B cell (primary cell): ENCODE measurements around the gene NHSL1. TPM values are rescaled to one million over a fixed set of nuclear protein-coding genes. Genes with fewer than 3 reads are reported as not detected.
"Not testable (repeated sequence)": the region's sequence is repeated elsewhere in the genome, so short reads cannot be mapped to it uniquely, and the experiment has no call there.

Source experiments
- ATAC-seq: fragments of 200-7000 bp; cut with Tn5 transposase; one replicate; pipeline ENCODE4 v1.10.0; 2021; ENCODE audit warnings: low read depth, mild to moderate bottlenecking, moderate number of reproducible peaks, moderate library complexity
- CTCF ChIA-PET: fragments of 350-600 bp; sonication (Branson Sonifier 250); formaldehyde crosslinking; loops from one replicate; lab custom pipeline; 2021; ENCODE audit warnings: antibody characterized with exemption, inconsistent platforms; lab: Charles Lee
- POLR2A ChIA-PET: fragments of 350-600 bp; sonication (Branson Sonifier 250); formaldehyde crosslinking; loops from one replicate; lab custom pipeline; 2021; ENCODE audit warnings: antibody characterized with exemption; lab: Charles Lee
- DNase-seq: peaks from one replicate; pipeline ENCODE4 v3.0.0; 2013
- H2AFZ ChIP-seq: 2 replicates; pipeline ENCODE4 v1.6.1; 2012; ENCODE audit warnings: mild to moderate bottlenecking, low read depth, low read length; ENCODE audit not compliant: insufficient read depth, poor library complexity, severe bottlenecking
- H3K27ac ChIP-seq, 2 donors: 1 replicate in 1 of 2; 2 replicates in 1 of 2; pipeline ENCODE4 v1.5.1; 2012 to 2013; ENCODE audit warnings: low read length in 2 of 2, mild to moderate bottlenecking in 2 of 2, moderate library complexity in 1 of 2
- H3K27me3 ChIP-seq, 4 experiments: fragments of 200-600 bp in 1 of 4; sonication (generic) in 1 of 4; replicated peaks in 1 of 4; 1 replicate in 2 of 4; 2 replicates in 2 of 4; pipeline versions ENCODE4 v1.6.1 to v1.7.0; 2013 to 2016; ENCODE audit warnings: low read length in 3 of 4, mild to moderate bottlenecking in 2 of 4, mixed read lengths in 1 of 4, moderate library complexity in 1 of 4; ENCODE audit not compliant: insufficient read depth in 4 of 4, control insufficient read depth in 3 of 4; ENCODE audit errors: control extremely low read depth in 1 of 4
- H3K36me3 ChIP-seq, 2 experiments: replicated peaks in 1 of 2; 1 replicate in 1 of 2; 2 replicates in 1 of 2; pipeline versions ENCODE4 v1.6.1 to v1.7.1; 2013; ENCODE audit warnings: low read length in 1 of 2; ENCODE audit not compliant: insufficient read depth in 2 of 2, control insufficient read depth in 1 of 2; ENCODE audit errors: control extremely low read depth in 1 of 2, extremely low read depth in 1 of 2
- H3K4me1 ChIP-seq, 2 donors: fragments of 200-600 bp in 1 of 2; sonication (generic) in 1 of 2; 1 replicate in 1 of 2; 2 replicates in 1 of 2; pipeline versions ENCODE4 v1.5.1 to v1.6.1; 2013 to 2017; ENCODE audit warnings: low read length in 2 of 2; ENCODE audit not compliant: control insufficient read depth in 2 of 2, insufficient read depth in 2 of 2
- H3K4me2 ChIP-seq: replicated peaks from 2 replicates; pipeline ENCODE3; 2012; ENCODE audit warnings: mild to moderate bottlenecking, low read depth, low read length; ENCODE audit not compliant: poor library complexity, severe bottlenecking
- H3K4me3 ChIP-seq, 5 experiments: fragments of 200-600 bp in 1 of 5; sonication (generic) in 1 of 5; 1 replicate in 3 of 5; 2 replicates in 2 of 5; pipeline versions ENCODE4 v1.5.1 to v1.7.0; 2011 to 2016; ENCODE audit warnings: low read length in 4 of 5, mild to moderate bottlenecking in 4 of 5, low read depth in 2 of 5, control low read depth in 1 of 5, moderate library complexity in 1 of 5; ENCODE audit not compliant: insufficient read depth in 1 of 5; ENCODE audit errors: control extremely low read depth in 1 of 5, extremely low read depth in 1 of 5
- H3K79me2 ChIP-seq: fragments of 200-600 bp; sonication (generic); one replicate; pipeline ENCODE4 v1.6.0; 2016; ENCODE audit warnings: low read length; ENCODE audit not compliant: control insufficient read depth, insufficient read depth
- H3K9ac ChIP-seq: fragments of 200-600 bp; sonication (generic); 2 replicates; pipeline ENCODE4 v1.6.1; 2017; ENCODE audit warnings: mild to moderate bottlenecking, low read length, moderate library complexity
- H3K9me3 ChIP-seq, 3 donors: one replicate each; pipeline versions ENCODE4 v1.6.1 to v1.7.1; 2013; ENCODE audit warnings: low read length in 2 of 3; ENCODE audit not compliant: control insufficient read depth in 2 of 3, insufficient read depth in 1 of 3; ENCODE audit errors: control extremely low read depth in 1 of 3
- H4K20me1 ChIP-seq: 2 replicates; pipeline ENCODE4 v1.6.0; 2012; ENCODE audit warnings: mild to moderate bottlenecking, low read length; ENCODE audit not compliant: insufficient read depth, control insufficient read depth, poor library complexity, severe bottlenecking
- H3K27ac Mint-ChIP-seq: one replicate; pipeline ENCODE4 v1.8.0; 2021; ENCODE audit warnings: mixed read lengths
- H3K27me3 Mint-ChIP-seq: one replicate; pipeline ENCODE4 v1.8.0; 2021; ENCODE audit warnings: mixed read lengths
- H3K4me1 Mint-ChIP-seq: one replicate; pipeline ENCODE4 v1.8.0; 2021; ENCODE audit warnings: mixed read lengths
- H3K4me3 Mint-ChIP-seq: one replicate; pipeline ENCODE4 v1.8.0; 2021; ENCODE audit warnings: mixed read lengths
- H3K9me3 Mint-ChIP-seq: one replicate; pipeline ENCODE4 v1.8.0; 2022; ENCODE audit warnings: mixed read lengths; ENCODE audit not compliant: insufficient read depth
- EZH2 ChIP-seq: IDR thresholded peaks from 2 replicates; pipeline ENCODE4 v1.6.1; 2012; ENCODE audit warnings: borderline replicate concordance, low read depth, mild to moderate bottlenecking, moderate library complexity, low read length; ENCODE audit not compliant: insufficient read depth, poor library complexity, severe bottlenecking
- WGBS: methylation state at CpG from one replicate; pipeline ENCODE4 v1.1.5; 2013; ENCODE audit warnings: missing lambda C conversion rate; ENCODE audit not compliant: insufficient coverage; 5-methylcytosine and 5-hydroxymethylcytosine counted together
- intact Hi-C: fragments of 100-400 bp; cut with micrococcal nuclease; formaldehyde crosslinking; loops from one replicate; pipeline ENCODE4 v1.10.0; 2022
- polyA plus RNA-seq: library from polyadenylated mRNA; depleted of rRNA; stranded (reverse); fragments of >200 nt; gene quantifications from 2 replicates; pipeline ENCODE4 v1.2.3, GENCODE V29; 2012
- total RNA-seq, 2 donors: library from RNA; stranded (reverse); fragments of 120-200 nt in 1 of 2; gene quantifications; 1 replicate in 1 of 2; 2 replicates in 1 of 2; pipeline versions ENCODE4 v1.2.3 to v1.2.4, GENCODE V29; 2013 to 2022
- TF ChIP-seq, protein P1 (sequence below): fragments of 200-600 bp; IDR thresholded peaks from one replicate; pipeline ENCODE4 v1.8.0; 2022; ENCODE audit warnings: antibody characterized with exemption, mild to moderate bottlenecking

The NHSL1 gene
- total and polyA plus RNA-seq, 2 donors (not counting 1 experiment from before 2014, with no cell fraction given): 0.04 to 0.10 TPM

- ChIA-PET CTCF (interaction anchor here (0.5 to 10.6 kb wide), 10 partner anchors 10 to 340 kb away, joined by 3 to 127 read pairs (median 5); no protein-coding TSS in a partner anchor), POLR2A (no interaction called here)
- intact Hi-C loops: no loop called here
- no peaks in the 10 kb centered on the region for H3K79me2 ChIP-seq
- no peak for DNase-seq
- no peak overlapping the region for H3K4me3 ChIP-seq
- TF ChIP-seq, protein P1, sequence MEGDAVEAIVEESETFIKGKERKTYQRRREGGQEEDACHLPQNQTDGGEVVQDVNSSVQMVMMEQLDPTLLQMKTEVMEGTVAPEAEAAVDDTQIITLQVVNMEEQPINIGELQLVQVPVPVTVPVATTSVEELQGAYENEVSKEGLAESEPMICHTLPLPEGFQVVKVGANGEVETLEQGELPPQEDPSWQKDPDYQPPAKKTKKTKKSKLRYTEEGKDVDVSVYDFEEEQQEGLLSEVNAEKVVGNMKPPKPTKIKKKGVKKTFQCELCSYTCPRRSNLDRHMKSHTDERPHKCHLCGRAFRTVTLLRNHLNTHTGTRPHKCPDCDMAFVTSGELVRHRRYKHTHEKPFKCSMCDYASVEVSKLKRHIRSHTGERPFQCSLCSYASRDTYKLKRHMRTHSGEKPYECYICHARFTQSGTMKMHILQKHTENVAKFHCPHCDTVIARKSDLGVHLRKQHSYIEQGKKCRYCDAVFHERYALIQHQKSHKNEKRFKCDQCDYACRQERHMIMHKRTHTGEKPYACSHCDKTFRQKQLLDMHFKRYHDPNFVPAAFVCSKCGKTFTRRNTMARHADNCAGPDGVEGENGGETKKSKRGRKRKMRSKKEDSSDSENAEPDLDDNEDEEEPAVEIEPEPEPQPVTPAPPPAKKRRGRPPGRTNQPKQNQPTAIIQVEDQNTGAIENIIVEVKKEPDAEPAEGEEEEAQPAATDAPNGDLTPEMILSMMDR: no peak
- no peak for TF ChIP-seq EZH2
- H2AFZ ChIP-seq: no peak overlapping the region
- Mint-ChIP-seq H3K4me1 (peaks cover 6% of the 10 kb centered on the region), H3K27ac (no peak overlapping the region), H3K27me3 (peaks cover 9% of the 10 kb centered on the region), H3K9me3 (no peaks in the 10 kb centered on the region), H3K4me3 (no peak overlapping the region)
- no peaks in the 10 kb centered on the region for H3K9me3 ChIP-seq
- H4K20me1 ChIP-seq: no peaks in the 10 kb centered on the region
- no peak overlapping the region for H3K9ac ChIP-seq
- ATAC-seq: no peak
- H3K27me3 ChIP-seq: no peaks in the 10 kb centered on the region
- H3K4me1 ChIP-seq: peaks cover 0 to 3% of the 10 kb centered on the region in 2 donors
- H3K27ac ChIP-seq: no peak overlapping the region
- 96% methylated on average over 2 of the region's 5 CpGs for WGBS
- no peaks in the 10 kb centered on the region for H3K36me3 ChIP-seq
- H3K4me2 ChIP-seq: no peak overlapping the region
Observed at GRCh38 chr6:138426500-138427123, 72.7 kb downstream of the NHSL1 start.

DNA sequence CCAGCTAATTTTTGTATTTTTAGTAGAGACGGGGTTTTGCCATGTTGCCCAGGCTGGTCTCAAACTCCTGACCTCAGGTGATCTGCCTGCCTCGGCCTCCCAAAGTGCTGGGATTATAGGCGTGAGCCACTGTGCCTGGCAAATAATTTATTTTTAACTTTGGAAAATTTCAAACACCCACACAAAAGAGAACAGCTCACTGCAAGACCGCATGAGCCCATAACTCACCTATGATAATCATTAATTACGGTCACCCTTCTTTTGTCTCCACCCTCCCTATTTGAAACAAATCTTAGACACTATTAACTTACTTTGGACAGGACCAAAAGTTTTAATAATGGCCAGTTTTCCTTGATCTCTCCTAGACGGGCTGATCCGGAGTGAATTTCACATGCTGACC, 74.0 kb downstream of the NHSL1 start:
- POLR2A ChIA-PET, H3K36me3 ChIP-seq, H3K4me3 ChIP-seq, intact Hi-C loops, H3K9me3 ChIP-seq, ATAC-seq, H4K20me1 ChIP-seq, H3K27ac ChIP-seq, H3K27me3 ChIP-seq, H3K4me3 Mint-ChIP-seq, H3K27ac Mint-ChIP-seq, H2AFZ ChIP-seq, H3K9ac ChIP-seq, H3K4me1 ChIP-seq, H3K27me3 Mint-ChIP-seq, H3K4me2 ChIP-seq, H3K9me3 Mint-ChIP-seq, H3K79me2 ChIP-seq, DNase-seq, H3K4me1 Mint-ChIP-seq: not testable (repeated sequence)
- 99% methylated on average over 7 of the region's 7 CpGs for WGBS
- CTCF ChIA-PET: interaction anchor here (0.8 to 10.6 kb wide), 4 partner anchors 9 to 99 kb away, joined by 3 to 127 read pairs (median 48); no protein-coding TSS in a partner anchor
